SK-N-MC (cell line): ENCODE measurements around the gene PARD3B.

Experiments used
- EZH2 ChIP-seq: fragments of 200-600 bp; sonication (generic); IDR thresholded peaks from one replicate; pipeline ENCODE4 v1.6.1; 2017; ENCODE audit warnings: antibody characterized with exemption
- FOXP2 ChIP-seq: optimal IDR thresholded peaks from 2 replicates; pipeline ENCODE3; 2011; ENCODE audit warnings: mild to moderate bottlenecking, moderate library complexity; ENCODE audit not compliant: insufficient read depth; ENCODE audit errors: extremely low read length, control extremely low read depth
- POLR2AphosphoS5 ChIP-seq: IDR thresholded peaks from 2 replicates; pipeline ENCODE4 v1.6.1; 2012; ENCODE audit warnings: mild to moderate bottlenecking, low read depth, low read length, borderline replicate concordance

DNA sequence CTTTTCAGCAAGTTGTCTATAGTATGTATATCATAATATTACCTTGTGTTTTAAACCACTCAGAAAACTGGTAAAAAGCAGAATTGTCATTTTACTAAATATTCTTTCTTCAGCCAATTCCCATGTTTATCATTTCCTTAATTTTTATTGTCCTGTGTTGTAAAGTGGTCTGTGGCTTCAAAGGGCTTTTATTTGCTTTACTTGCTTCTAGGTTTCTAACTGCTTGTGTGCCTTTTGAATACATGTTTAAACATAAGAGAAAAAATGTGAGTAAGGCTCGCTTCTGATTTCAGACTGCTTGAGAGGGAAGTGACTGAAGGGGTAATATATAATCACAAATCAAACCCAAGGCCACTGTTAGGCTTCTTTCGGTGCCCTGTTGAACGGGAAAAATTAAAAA is 729.5 kb downstream of the PARD3B start:
- TF ChIP-seq POLR2AphosphoS5: no peak
- TF ChIP-seq EZH2: no peak
- no peak for TF ChIP-seq FOXP2
